WERI-Rb-1 (cell line): ENCODE data around the gene PER3.

Experiments
- DNase-seq: peaks from one replicate; pipeline ENCODE4 v3.0.0-alpha.2; 2020
- H3K27ac ChIP-seq: fragments of 250-450 bp; sonication (Bioruptor Pico); 2 replicates; pipeline ENCODE4 v1.5.1; 2020; ENCODE audit warnings: mild to moderate bottlenecking, moderate library complexity
- H3K27me3 ChIP-seq: fragments of 250-450 bp; sonication (Bioruptor Pico); 2 replicates; pipeline ENCODE4 v1.5.1; 2021; ENCODE audit warnings: mild to moderate bottlenecking, low read depth, moderate library complexity; ENCODE audit not compliant: insufficient read depth, severe bottlenecking
- H3K36me3 ChIP-seq: fragments of 250-450 bp; sonication (Bioruptor Pico); 2 replicates; pipeline ENCODE4 v1.5.1; 2020; ENCODE audit warnings: mild to moderate bottlenecking, moderate library complexity
- H3K4me3 ChIP-seq: 2 replicates; pipeline ENCODE4 v1.5.1; 2011; ENCODE audit warnings: low read depth, mild to moderate bottlenecking, control low read depth, low read length
- H3K9me3 ChIP-seq: fragments of 250-450 bp; sonication (Bioruptor Pico); 2 replicates; pipeline ENCODE4 v1.5.1; 2021; ENCODE audit warnings: mild to moderate bottlenecking, moderate library complexity; ENCODE audit not compliant: severe bottlenecking
- CTCF ChIP-seq: IDR thresholded peaks from 2 replicates; pipeline ENCODE4 v1.5.1; 2011; ENCODE audit warnings: low read depth, mild to moderate bottlenecking, control low read depth, inconsistent platforms, low read length

The PER3 gene

GRCh38 chr1:7842517-7842916, 58.4 kb downstream of the PER3 start:
- H3K27ac ChIP-seq, result no peak overlapping the region
- no peak overlapping the region for H3K4me3 ChIP-seq
- DNase-seq, result no peak
- H3K27me3 ChIP-seq, result no peaks in the 10 kb centered on the region
- H3K9me3 ChIP-seq, result no peaks in the 10 kb centered on the region
- peaks cover 45% of the 10 kb centered on the region for H3K36me3 ChIP-seq
- TF ChIP-seq CTCF, result no peak

- Histone ChIP-seq H3K27ac (no peak overlapping the region), H3K4me3 (no peak overlapping the region), H3K27me3 (no peaks in the 10 kb centered on the region), H3K9me3 (no peaks in the 10 kb centered on the region), H3K36me3 (peaks cover 20% of the 10 kb centered on the region)
- no peak for TF ChIP-seq CTCF
- no peak for DNase-seq
Observed at GRCh38 chr1:7845761-7846160, 61.7 kb downstream of the PER3 start.

- no peaks in the 10 kb centered on the region for H3K9me3 ChIP-seq
- no peaks in the 10 kb centered on the region for H3K27me3 ChIP-seq
- H3K36me3 ChIP-seq, result peaks cover 16% of the 10 kb centered on the region
- H3K4me3 ChIP-seq, result no peak overlapping the region
- no peak overlapping the region for H3K27ac ChIP-seq
- DNase-seq, result no peak
- no peak for TF ChIP-seq CTCF
Observed at GRCh38 chr1:7846656-7847055, 62.6 kb downstream of the PER3 start.

- H3K4me3 ChIP-seq, result no peak overlapping the region
- no peaks in the 10 kb centered on the region for H3K27me3 ChIP-seq
- no peak for TF ChIP-seq CTCF
- peaks cover 10% of the 10 kb centered on the region for H3K36me3 ChIP-seq
- no peaks in the 10 kb centered on the region for H3K9me3 ChIP-seq
- DNase-seq, result no peak
- no peak overlapping the region for H3K27ac ChIP-seq
Observed at GRCh38 chr1:7847599-7847998, 63.5 kb downstream of the PER3 start.

GRCh38 chr1:7850786-7851185, 66.7 kb downstream of the PER3 start:
- no peak for DNase-seq
- Histone ChIP-seq H3K36me3 (no peaks in the 10 kb centered on the region), H3K4me3 (no peak overlapping the region), H3K27ac (no peak overlapping the region), H3K27me3 (no peaks in the 10 kb centered on the region), H3K9me3 (no peaks in the 10 kb centered on the region)
- no peak for TF ChIP-seq CTCF
